ENCODE data around the gene PSME2.

DNA sequence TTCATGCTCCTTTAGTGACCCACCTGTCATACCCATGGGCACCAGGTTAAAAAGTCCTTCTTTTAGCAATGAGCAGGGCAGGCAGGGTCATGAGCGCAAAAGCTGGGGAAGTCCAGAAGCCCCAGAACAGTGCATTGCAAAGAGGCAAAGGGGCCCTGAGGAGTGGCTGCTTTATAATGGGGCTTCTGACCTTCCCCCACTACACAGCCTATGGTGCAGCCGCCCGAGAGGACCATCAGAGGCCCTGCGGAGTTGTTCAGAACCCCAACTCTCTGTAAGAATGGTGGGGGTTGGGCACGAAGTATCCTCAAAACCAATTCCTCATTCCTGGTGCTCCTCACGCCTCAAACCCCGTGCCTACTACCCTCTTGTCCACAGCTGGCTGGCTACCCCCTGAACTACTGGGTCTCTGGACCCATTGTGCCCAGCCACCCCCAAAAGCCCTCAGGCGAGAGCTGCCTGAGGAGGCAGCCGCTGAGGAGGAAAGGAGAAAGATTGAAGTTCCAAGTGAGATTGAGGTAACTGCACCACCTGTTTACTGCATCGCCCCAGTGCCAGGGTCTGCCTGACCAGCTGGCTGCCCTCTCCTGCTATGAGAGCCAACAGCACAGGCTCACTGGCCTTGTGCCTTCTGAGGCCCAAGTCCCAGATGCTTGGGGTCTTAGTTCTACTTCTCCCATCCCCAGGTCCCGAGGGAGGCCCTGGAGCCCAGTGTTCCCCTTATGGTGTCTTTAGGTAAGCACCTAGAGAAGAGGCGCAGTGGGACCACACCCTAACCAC, 32.2 kb upstream of the PSME2 start:
- TF ChIP-seq, protein P1, sequence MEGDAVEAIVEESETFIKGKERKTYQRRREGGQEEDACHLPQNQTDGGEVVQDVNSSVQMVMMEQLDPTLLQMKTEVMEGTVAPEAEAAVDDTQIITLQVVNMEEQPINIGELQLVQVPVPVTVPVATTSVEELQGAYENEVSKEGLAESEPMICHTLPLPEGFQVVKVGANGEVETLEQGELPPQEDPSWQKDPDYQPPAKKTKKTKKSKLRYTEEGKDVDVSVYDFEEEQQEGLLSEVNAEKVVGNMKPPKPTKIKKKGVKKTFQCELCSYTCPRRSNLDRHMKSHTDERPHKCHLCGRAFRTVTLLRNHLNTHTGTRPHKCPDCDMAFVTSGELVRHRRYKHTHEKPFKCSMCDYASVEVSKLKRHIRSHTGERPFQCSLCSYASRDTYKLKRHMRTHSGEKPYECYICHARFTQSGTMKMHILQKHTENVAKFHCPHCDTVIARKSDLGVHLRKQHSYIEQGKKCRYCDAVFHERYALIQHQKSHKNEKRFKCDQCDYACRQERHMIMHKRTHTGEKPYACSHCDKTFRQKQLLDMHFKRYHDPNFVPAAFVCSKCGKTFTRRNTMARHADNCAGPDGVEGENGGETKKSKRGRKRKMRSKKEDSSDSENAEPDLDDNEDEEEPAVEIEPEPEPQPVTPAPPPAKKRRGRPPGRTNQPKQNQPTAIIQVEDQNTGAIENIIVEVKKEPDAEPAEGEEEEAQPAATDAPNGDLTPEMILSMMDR (IDR thresholded peaks at IDR 0.05; ENCODE audit: poor library complexity, severe bottlenecking): no peak
- no peak for TF ChIP-seq POLR2AphosphoS5 (IDR thresholded peaks at IDR 0.05)
- no peak for TF ChIP-seq EP300 (conservative IDR thresholded peaks at IDR 0.05; ENCODE audit: poor library complexity, severe bottlenecking)
- no peak for TF ChIP-seq RAD21 (conservative IDR thresholded peaks at IDR 0.05)
- no peak for TF ChIP-seq MXI1 (conservative IDR thresholded peaks at IDR 0.05; ENCODE audit: poor library complexity, severe bottlenecking)
- TF ChIP-seq EZH2 (IDR thresholded peaks at IDR 0.05; ENCODE audit: borderline replicate concordance, insufficient read depth, low read length, poor library complexity, severe bottlenecking): no peak
- TF ChIP-seq TAF1 (IDR thresholded peaks at IDR 0.05; ENCODE audit: low read depth): no peak
- TF ChIP-seq, protein P2, sequence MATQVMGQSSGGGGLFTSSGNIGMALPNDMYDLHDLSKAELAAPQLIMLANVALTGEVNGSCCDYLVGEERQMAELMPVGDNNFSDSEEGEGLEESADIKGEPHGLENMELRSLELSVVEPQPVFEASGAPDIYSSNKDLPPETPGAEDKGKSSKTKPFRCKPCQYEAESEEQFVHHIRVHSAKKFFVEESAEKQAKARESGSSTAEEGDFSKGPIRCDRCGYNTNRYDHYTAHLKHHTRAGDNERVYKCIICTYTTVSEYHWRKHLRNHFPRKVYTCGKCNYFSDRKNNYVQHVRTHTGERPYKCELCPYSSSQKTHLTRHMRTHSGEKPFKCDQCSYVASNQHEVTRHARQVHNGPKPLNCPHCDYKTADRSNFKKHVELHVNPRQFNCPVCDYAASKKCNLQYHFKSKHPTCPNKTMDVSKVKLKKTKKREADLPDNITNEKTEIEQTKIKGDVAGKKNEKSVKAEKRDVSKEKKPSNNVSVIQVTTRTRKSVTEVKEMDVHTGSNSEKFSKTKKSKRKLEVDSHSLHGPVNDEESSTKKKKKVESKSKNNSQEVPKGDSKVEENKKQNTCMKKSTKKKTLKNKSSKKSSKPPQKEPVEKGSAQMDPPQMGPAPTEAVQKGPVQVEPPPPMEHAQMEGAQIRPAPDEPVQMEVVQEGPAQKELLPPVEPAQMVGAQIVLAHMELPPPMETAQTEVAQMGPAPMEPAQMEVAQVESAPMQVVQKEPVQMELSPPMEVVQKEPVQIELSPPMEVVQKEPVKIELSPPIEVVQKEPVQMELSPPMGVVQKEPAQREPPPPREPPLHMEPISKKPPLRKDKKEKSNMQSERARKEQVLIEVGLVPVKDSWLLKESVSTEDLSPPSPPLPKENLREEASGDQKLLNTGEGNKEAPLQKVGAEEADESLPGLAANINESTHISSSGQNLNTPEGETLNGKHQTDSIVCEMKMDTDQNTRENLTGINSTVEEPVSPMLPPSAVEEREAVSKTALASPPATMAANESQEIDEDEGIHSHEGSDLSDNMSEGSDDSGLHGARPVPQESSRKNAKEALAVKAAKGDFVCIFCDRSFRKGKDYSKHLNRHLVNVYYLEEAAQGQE (IDR thresholded peaks at IDR 0.05; ENCODE audit: borderline replicate concordance): no peak

Data from neural cell (in vitro differentiated cells).